Activated CD4-positive, alpha-beta T cell treated with anti-CD3 and anti-CD28 coated beads for 36 hours (primary cell): ENCODE measurements around the gene LRRC10B. TPM values are rescaled to one million over a fixed set of nuclear protein-coding genes. Genes with fewer than 3 reads are reported as not detected.

Experiments
- ATAC-seq: fragments of 200-7000 bp; cut with Tn5 transposase; one replicate; pipeline ENCODE4 v1.10.0; 2021; ENCODE audit warnings: mild to moderate bottlenecking, moderate library complexity
- CTCF ChIA-PET: fragments of 350-600 bp; sonication (Branson Sonifier 250); formaldehyde crosslinking; loops from one replicate; lab custom pipeline; 2021; ENCODE audit warnings: antibody characterized with exemption; lab: Charles Lee
- POLR2A ChIA-PET: fragments of 350-600 bp; sonication (Branson Sonifier 250); formaldehyde crosslinking; loops from one replicate; lab custom pipeline; 2021; ENCODE audit warnings: antibody characterized with exemption, inconsistent platforms; lab: Charles Lee
- DNase-seq: peaks from one replicate; pipeline ENCODE4 v3.0.0-alpha.2; 2020
- H3K27ac Mint-ChIP-seq: one replicate; pipeline ENCODE4 v1.8.0; 2021; ENCODE audit warnings: mixed read lengths
- H3K27me3 Mint-ChIP-seq: one replicate; pipeline ENCODE4 v1.8.0; 2021; ENCODE audit warnings: mixed read lengths
- H3K36me3 Mint-ChIP-seq: one replicate; pipeline ENCODE4 v1.8.0; 2021; ENCODE audit warnings: low read depth, mixed read lengths
- H3K4me1 Mint-ChIP-seq: one replicate; pipeline ENCODE4 v1.8.0; 2021; ENCODE audit warnings: mixed read lengths
- H3K4me3 Mint-ChIP-seq: one replicate; pipeline ENCODE4 v1.8.0; 2021; ENCODE audit warnings: mild to moderate bottlenecking, moderate library complexity, mixed read lengths
- H3K9me3 Mint-ChIP-seq: one replicate; pipeline ENCODE4 v1.8.0; 2021; ENCODE audit warnings: low read depth, mixed read lengths
- intact Hi-C, 2 experiments: fragments of 100-400 bp; cut with DNase I in 1 of 2; cut with micrococcal nuclease in 1 of 2; formaldehyde crosslinking; loops; one replicate each; pipeline versions ENCODE4 v1.14.2 to v1.15.1; 2022 to 2024; cut with DNase I, micrococcal nuclease
- total RNA-seq, 2 experiments: library from RNA; stranded (reverse); gene quantifications; one replicate each; pipeline ENCODE4 v1.2.3, GENCODE V29; 2021

LRRC10B gene
- total RNA-seq, 2 experiments from 2014 or later: not detected

GRCh38 chr11:61518032-61518795 is 9.7 kb downstream of the LRRC10B start:
- POLR2A ChIA-PET: no interaction called here
- H3K9me3 Mint-ChIP-seq: no peaks in the 10 kb centered on the region

GRCh38 chr11:61522881-61523280 is 14.3 kb downstream of the LRRC10B start:
- intact Hi-C loops: no loop called here
- Mint-ChIP-seq H3K4me1 (no peaks in the 10 kb centered on the region), H3K9me3 (no peaks in the 10 kb centered on the region), H3K4me3 (no peak overlapping the region), H3K27ac (no peak overlapping the region), H3K27me3 (peaks cover 7% of the 10 kb centered on the region), H3K36me3 (no peaks in the 10 kb centered on the region)
- POLR2A ChIA-PET: no interaction called here
- CTCF ChIA-PET: no interaction called here
- DNase-seq (no peak), ATAC-seq (no peak)

More at GRCh38 chr11:61518032-61518795, 9.7 kb downstream of the LRRC10B start:
- DNase-seq (no peak), ATAC-seq (no peak)
- intact Hi-C loops: no loop called here
- Mint-ChIP-seq H3K36me3 (no peaks in the 10 kb centered on the region), H3K4me1 (peaks cover 6% of the 10 kb centered on the region), H3K27ac (no peak overlapping the region), H3K4me3 (no peak overlapping the region), H3K27me3 (peaks cover 12% of the 10 kb centered on the region)
- CTCF ChIA-PET: interaction anchor here (0.6 to 4.4 kb wide), 16 partner anchors 14 to 643 kb away, joined by 3 to 108 read pairs (median 6); a partner anchor contains a TSS

GRCh38 chr11:61524446-61524845 is 15.9 kb downstream of the LRRC10B start:
- intact Hi-C loops: no loop called here
- no peak overlapping the region for H3K4me3 Mint-ChIP-seq
- DNase-seq (no peak), ATAC-seq (no peak)
- no peaks in the 10 kb centered on the region for H3K4me1 Mint-ChIP-seq
- ChIA-PET CTCF (no interaction called here), POLR2A (interaction anchor here (0.6 kb wide), 1 partner anchor 1663 kb away, joined by 3 read pairs; no protein-coding TSS in a partner anchor)
- H3K36me3 Mint-ChIP-seq: no peaks in the 10 kb centered on the region
- H3K9me3 Mint-ChIP-seq: no peaks in the 10 kb centered on the region
- H3K27ac Mint-ChIP-seq: no peak overlapping the region
- peaks cover 7% of the 10 kb centered on the region for H3K27me3 Mint-ChIP-seq

- Mint-ChIP-seq H3K36me3 (no peaks in the 10 kb centered on the region), H3K9me3 (no peaks in the 10 kb centered on the region), H3K4me3 (no peak overlapping the region), H3K4me1 (no peaks in the 10 kb centered on the region), H3K27ac (no peak overlapping the region), H3K27me3 (peaks cover 7% of the 10 kb centered on the region)
- ChIA-PET POLR2A (interaction anchor here (0.6 kb wide), 1 partner anchor 1664 kb away, joined by 3 read pairs; no protein-coding TSS in a partner anchor), CTCF (interaction anchor here (2.2 kb wide), 1 partner anchor 8 kb away, joined by 13 read pairs; no protein-coding TSS in a partner anchor)
- intact Hi-C loops: no loop called here
- DNase-seq (no peak), ATAC-seq (no peak)
These were observed 16.5 kb downstream of the LRRC10B start for GRCh38 chr11:61524963-61525587.

GRCh38 chr11:61526229-61526628 is 17.7 kb downstream of the LRRC10B start:
- no peaks in the 10 kb centered on the region for H3K9me3 Mint-ChIP-seq
- H3K4me1 Mint-ChIP-seq: no peaks in the 10 kb centered on the region
- intact Hi-C loops: no loop called here
- ATAC-seq: no peak
- POLR2A ChIA-PET: no interaction called here
- DNase-seq: no peak
- peaks cover 7% of the 10 kb centered on the region for H3K27me3 Mint-ChIP-seq
- H3K27ac Mint-ChIP-seq: no peak overlapping the region
- H3K36me3 Mint-ChIP-seq: no peaks in the 10 kb centered on the region
- CTCF ChIA-PET: interaction anchor here (1.2 to 2.2 kb wide), 2 partner anchors 10 to 113 kb away, joined by 4 to 13 read pairs; no protein-coding TSS in a partner anchor
- no peak overlapping the region for H3K4me3 Mint-ChIP-seq

GRCh38 chr11:61526956-61527731 is 18.6 kb downstream of the LRRC10B start:
- CTCF ChIA-PET: interaction anchor here (0.5 to 2.2 kb wide), 3 partner anchors 11 to 375 kb away, joined by 3 to 13 read pairs (median 4); no protein-coding TSS in a partner anchor
- no peak for DNase-seq
- H3K27me3 Mint-ChIP-seq: peaks cover 7% of the 10 kb centered on the region
- no peak for ATAC-seq
- no peaks in the 10 kb centered on the region for H3K36me3 Mint-ChIP-seq
- H3K4me1 Mint-ChIP-seq: no peaks in the 10 kb centered on the region
- POLR2A ChIA-PET: no interaction called here
- H3K4me3 Mint-ChIP-seq: no peak overlapping the region
- H3K9me3 Mint-ChIP-seq: no peaks in the 10 kb centered on the region
- intact Hi-C loops: no loop called here
- H3K27ac Mint-ChIP-seq: no peak overlapping the region

GRCh38 chr11:61528114-61528513 is 19.6 kb downstream of the LRRC10B start:
- Mint-ChIP-seq H3K4me3 (no peak overlapping the region), H3K36me3 (no peaks in the 10 kb centered on the region), H3K27ac (no peak overlapping the region), H3K4me1 (no peaks in the 10 kb centered on the region), H3K9me3 (no peaks in the 10 kb centered on the region), H3K27me3 (peaks cover 7% of the 10 kb centered on the region)
- DNase-seq (no peak), ATAC-seq (no peak)
- ChIA-PET CTCF (interaction anchor here (0.8 kb wide), 1 partner anchor 28 kb away, joined by 4 read pairs; no protein-coding TSS in a partner anchor), POLR2A (no interaction called here)
- intact Hi-C loops: no loop called here

- no peak overlapping the region for H3K27ac Mint-ChIP-seq
- intact Hi-C loops: no loop called here
- no peak for ATAC-seq
- H3K4me3 Mint-ChIP-seq: no peak overlapping the region
- no peaks in the 10 kb centered on the region for H3K36me3 Mint-ChIP-seq
- POLR2A ChIA-PET: no interaction called here
- CTCF ChIA-PET: no interaction called here
- H3K9me3 Mint-ChIP-seq: no peaks in the 10 kb centered on the region
- peaks cover 10% of the 10 kb centered on the region for H3K27me3 Mint-ChIP-seq
- no peak for DNase-seq
- no peaks in the 10 kb centered on the region for H3K4me1 Mint-ChIP-seq
These were observed 21.1 kb downstream of the LRRC10B start for GRCh38 chr11:61529537-61530225.

GRCh38 chr11:61531044-61531443 is 22.5 kb downstream of the LRRC10B start:
- ATAC-seq (no peak), DNase-seq (no peak)
- ChIA-PET POLR2A (no interaction called here), CTCF (interaction anchor here (0.7 to 2.6 kb wide), 9 partner anchors 10 to 156 kb away, joined by 3 to 9 read pairs (median 5); no protein-coding TSS in a partner anchor)
- no peak overlapping the region for H3K27ac Mint-ChIP-seq
- H3K36me3 Mint-ChIP-seq: no peaks in the 10 kb centered on the region
- no peaks in the 10 kb centered on the region for H3K4me1 Mint-ChIP-seq
- peaks cover 10% of the 10 kb centered on the region for H3K27me3 Mint-ChIP-seq
- H3K9me3 Mint-ChIP-seq: no peaks in the 10 kb centered on the region
- intact Hi-C loops: no loop called here
- no peak overlapping the region for H3K4me3 Mint-ChIP-seq

GRCh38 chr11:61532134-61533038 is 23.8 kb downstream of the LRRC10B start:
- ATAC-seq (peak; percentile 86), DNase-seq (peak; percentile 66)
- no peak overlapping the region for H3K4me3 Mint-ChIP-seq
- no peak overlapping the region for H3K27ac Mint-ChIP-seq
- intact Hi-C loops: loop anchor here in 1 of 2 experiments (1.0 kb wide), 1 partner anchor 96 kb away; no protein-coding TSS in a partner anchor
- CTCF ChIA-PET: interaction anchor here (0.7 to 2.6 kb wide), 18 partner anchors 9 to 199 kb away, joined by 3 to 9 read pairs (median 5); no protein-coding TSS in a partner anchor
- no peaks in the 10 kb centered on the region for H3K9me3 Mint-ChIP-seq
- peaks cover 8% of the 10 kb centered on the region for H3K27me3 Mint-ChIP-seq
- H3K36me3 Mint-ChIP-seq: no peaks in the 10 kb centered on the region
- H3K4me1 Mint-ChIP-seq: no peaks in the 10 kb centered on the region
- POLR2A ChIA-PET: no interaction called here
